C4-2B (cell line): Measurements from ENCODE around the gene IQCF6.

ENCODE experiments used
- H3K27ac ChIP-seq: fragments of 450-650 bp; 2 replicates; pipeline ENCODE4 v1.5.1; 2017
- CTCF ChIP-seq: fragments of 450-650 bp; conservative IDR thresholded peaks from 2 replicates; pipeline ENCODE4 v1.5.1; 2017; ENCODE audit warnings: mild to moderate bottlenecking
- ZFX ChIP-seq: fragments of 450-650 bp; IDR thresholded peaks from 2 replicates; pipeline ENCODE4 v1.6.1; 2017

IQCF6 gene

GRCh38 chr3:51814034-51814433 lies 35.0 kb upstream of the IQCF6 start:
- TF ChIP-seq CTCF (no peak), ZFX (no peak)
- no peak overlapping the region for H3K27ac ChIP-seq

GRCh38 chr3:51813539-51813938 lies 34.5 kb upstream of the IQCF6 start:
- no peak overlapping the region for H3K27ac ChIP-seq
- no peak for TF ChIP-seq ZFX
- TF ChIP-seq CTCF = no peak

- no peak overlapping the region for H3K27ac ChIP-seq
- TF ChIP-seq ZFX (no peak), CTCF (no peak)
These were observed 29.9 kb upstream of the IQCF6 start for GRCh38 chr3:51808934-51809333.

GRCh38 chr3:51802106-51802703 lies 23.2 kb upstream of the IQCF6 start:
- H3K27ac ChIP-seq = no peak overlapping the region
- TF ChIP-seq CTCF (no peak), ZFX (no peak)

- no peak overlapping the region for H3K27ac ChIP-seq
- TF ChIP-seq CTCF (no peak), ZFX (no peak)
These were observed 21.7 kb upstream of the IQCF6 start for GRCh38 chr3:51800750-51801125.

- H3K27ac ChIP-seq = no peak overlapping the region
- TF ChIP-seq ZFX = no peak
- peak; percentile 85 for TF ChIP-seq CTCF
These were observed 21.1 kb upstream of the IQCF6 start for GRCh38 chr3:51799879-51800749.

GRCh38 chr3:51798411-51798963 lies 19.4 kb upstream of the IQCF6 start:
- H3K27ac ChIP-seq = no peak overlapping the region
- TF ChIP-seq ZFX (no peak), CTCF (no peak)
